Fibroblast of skin of abdomen (primary cell): ENCODE data around the gene KRTAP1-1.
"Not testable (repeated sequence)": the region's sequence is repeated elsewhere in the genome, so short reads cannot be mapped to it uniquely, and the experiment has no call there.

Source experiments
- DNase-seq: peaks from one replicate; pipeline ENCODE4 v3.0.0-alpha.2; 2013

The KRTAP1-1 gene

GRCh38 chr17:41055130-41055529 lies 13.9 kb upstream of the KRTAP1-1 start, which contains the start of gene KRTAP2-2:
Gene KRTAP2-2, minus strand, starts transcription at chr17:41055230. Its CDS starts 19 bp downstream, at chr17:41055211.
- not testable (repeated sequence) for DNase-seq

GRCh38 chr17:41054556-41054955 lies 13.3 kb upstream of the KRTAP1-1 start:
- DNase-seq, result not testable (repeated sequence)

GRCh38 chr17:41054025-41054424 lies 12.8 kb upstream of the KRTAP1-1 start:
- DNase-seq, result no peak

GRCh38 chr17:41052566-41052965 lies 11.3 kb upstream of the KRTAP1-1 start:
- peak; percentile 74 for DNase-seq

GRCh38 chr17:41049110-41049509 lies 7.9 kb upstream of the KRTAP1-1 start:
- DNase-seq, result peak; percentile 54

DNA sequence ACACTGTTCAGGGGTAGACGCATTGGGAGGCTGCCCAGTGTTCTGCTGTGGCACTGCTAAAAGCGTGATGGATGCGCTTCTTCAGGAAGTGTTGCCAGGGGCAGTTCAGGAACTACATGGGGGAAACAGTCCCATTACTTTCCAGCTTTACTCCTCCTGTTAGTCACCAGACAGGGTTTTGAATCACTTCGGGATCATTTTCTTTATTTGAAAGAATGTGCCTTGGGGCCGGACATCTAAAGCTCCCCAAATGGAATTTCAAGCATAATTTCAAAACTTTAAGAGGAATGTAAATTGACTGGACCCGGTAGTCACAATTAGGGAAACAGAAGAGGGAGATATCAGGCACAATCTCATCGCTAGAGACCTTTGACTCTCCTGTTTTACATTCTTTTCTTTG lies 7.2 kb upstream of the KRTAP1-1 start:
- peak; percentile 69 for DNase-seq

GRCh38 chr17:41046735-41047465 lies 5.7 kb upstream of the KRTAP1-1 start, which contains the start of gene KRTAP2-1:
Gene KRTAP2-1, minus strand, starts transcription at chr17:41047316. Its CDS starts 49 bp downstream, at chr17:41047267.
- not testable (repeated sequence) for DNase-seq

- no peak for DNase-seq
Measured at GRCh38 chr17:41042953-41043352, 1.7 kb upstream of the KRTAP1-1 start.

- DNase-seq, result no peak
Measured at GRCh38 chr17:41037853-41038350, 3.3 kb downstream of the KRTAP1-1 start.

GRCh38 chr17:41034346-41034935 lies 6.8 kb downstream of the KRTAP1-1 start, which contains the start of gene KRTAP1-3:
Gene KRTAP1-3, minus strand, starts transcription at chr17:41034874. Its CDS starts 53 bp downstream, at chr17:41034821.
- DNase-seq, result not testable (repeated sequence)

DNA sequence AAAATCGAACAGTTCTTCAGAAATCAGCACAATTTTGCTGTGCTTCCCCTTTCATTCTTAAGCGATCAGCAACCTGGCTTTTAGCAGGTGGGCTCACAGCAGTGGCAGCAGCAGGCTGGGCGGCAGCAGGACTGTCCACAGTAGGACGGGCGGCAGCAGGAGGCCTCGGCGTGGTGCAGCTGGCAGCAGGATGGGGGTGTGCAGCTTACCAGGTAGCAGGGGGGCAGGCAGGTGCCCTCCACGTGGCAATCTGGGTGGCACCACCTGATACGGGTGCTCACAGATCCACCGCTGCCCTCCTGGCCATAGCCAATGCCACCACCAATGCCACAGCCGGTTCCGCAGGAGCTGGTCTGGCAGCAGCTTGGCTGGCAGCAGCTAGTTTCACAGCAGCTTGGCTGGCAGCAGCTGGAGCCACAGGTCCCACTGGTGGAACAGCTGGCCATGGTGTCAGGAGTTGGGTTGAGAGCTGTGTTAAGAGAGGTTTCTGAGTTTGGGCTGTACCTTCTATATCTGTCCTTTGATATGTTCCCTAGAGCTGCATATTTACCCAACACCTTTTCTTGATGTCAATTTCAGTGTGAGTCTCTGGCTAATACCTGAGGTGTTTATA lies 11.5 kb downstream of the KRTAP1-1 start, which contains the start of gene KRTAP1-4:
KRTAP1-4 (minus strand) TSS at position 563 of the 613 bp plus-strand sequence; CDS start at position 446, 117 bp downstream.
- DNase-seq, result no peak

- peak; percentile 76 for DNase-seq
Measured at GRCh38 chr17:41026715-41027471, 14.4 kb downstream of the KRTAP1-1 start, which contains the start of gene KRTAP1-5. Gene KRTAP1-5, minus strand, starts transcription at chr17:41027208. Its CDS starts 53 bp downstream, at chr17:41027155.

DNA sequence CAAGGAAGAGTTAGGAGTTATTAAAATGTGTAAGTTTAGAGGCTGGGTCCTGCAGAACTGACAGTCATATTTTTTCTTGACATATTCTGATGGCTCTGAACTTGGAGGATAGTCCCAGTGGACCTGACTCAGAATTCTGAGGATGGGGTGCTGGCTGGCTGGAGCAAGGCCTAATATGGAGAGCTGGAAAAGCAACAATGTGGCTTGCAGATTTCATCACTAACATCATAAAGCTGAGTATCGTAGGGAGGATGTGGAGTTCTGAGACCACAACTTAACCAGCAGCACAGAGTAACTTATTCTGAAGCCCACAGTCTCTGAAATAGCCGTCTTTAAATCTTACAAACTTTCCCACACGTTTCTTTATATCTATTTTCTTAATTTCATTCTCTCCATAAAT lies 16.6 kb downstream of the KRTAP1-1 start:
- DNase-seq, result peak; percentile 61

- no peak for DNase-seq
Measured at GRCh38 chr17:41020336-41020735, 20.9 kb downstream of the KRTAP1-1 start.

DNA sequence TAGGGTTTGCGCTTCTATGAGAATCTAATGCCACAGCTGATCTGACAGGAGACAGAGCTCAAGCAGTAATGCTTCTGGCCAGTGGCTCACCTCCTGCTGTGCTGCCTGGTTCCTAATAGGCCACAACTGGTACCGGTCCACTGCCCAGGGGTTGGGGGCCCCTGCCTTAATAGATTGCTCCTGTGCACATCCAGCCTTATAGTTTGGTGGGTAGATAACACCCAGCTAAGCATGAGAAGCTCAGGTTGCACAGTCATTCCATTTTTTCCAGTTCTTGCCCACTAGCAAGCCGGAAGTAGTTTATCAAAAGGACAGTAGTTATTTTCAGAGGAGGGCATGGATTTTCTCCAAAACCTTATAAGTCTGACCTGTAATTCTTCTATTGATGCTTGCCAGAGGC lies 21.8 kb downstream of the KRTAP1-1 start:
- DNase-seq, result no peak

DNA sequence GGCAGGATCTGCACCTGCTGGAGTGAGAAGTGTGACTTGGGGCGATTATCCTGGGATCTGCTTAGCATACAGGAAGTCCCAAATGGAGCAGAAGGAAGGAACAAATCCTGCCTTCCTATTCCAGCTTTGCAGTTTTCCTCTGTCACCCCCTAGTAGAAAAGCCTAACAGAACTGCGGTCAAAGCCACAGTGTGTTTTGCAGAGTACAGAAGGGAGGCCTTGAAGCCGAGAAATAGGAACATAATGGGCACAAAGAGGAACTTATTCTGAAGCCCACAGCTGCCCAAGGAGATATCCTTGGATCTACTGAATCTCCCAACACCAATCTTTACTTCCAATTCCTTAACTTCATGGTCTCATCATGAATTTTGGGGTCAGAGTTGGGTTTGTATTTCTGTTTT lies 22.7 kb downstream of the KRTAP1-1 start:
- no peak for DNase-seq

- DNase-seq, result no peak
Measured at GRCh38 chr17:41016578-41017215, 24.6 kb downstream of the KRTAP1-1 start.

DNA sequence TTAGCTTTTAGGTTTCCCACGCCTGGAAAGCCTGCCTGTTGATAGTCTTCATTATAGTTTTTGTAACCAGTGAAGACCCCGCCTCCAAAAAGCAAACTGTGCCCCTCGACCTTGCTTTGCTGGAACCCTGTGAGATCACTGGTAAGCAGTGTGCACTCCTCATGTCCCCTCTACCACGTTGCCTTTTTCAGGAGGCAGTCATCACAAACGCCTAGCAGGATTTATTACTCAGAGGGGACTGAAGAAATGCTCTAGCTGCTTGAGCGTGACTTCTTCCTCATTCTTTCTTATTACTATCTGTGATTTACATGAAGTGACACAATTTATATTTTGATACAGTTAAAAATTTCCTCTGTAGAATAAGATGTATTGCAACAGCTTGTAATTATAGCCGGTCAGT lies 25.8 kb downstream of the KRTAP1-1 start:
- no peak for DNase-seq

- peak; percentile 59 for DNase-seq
Measured at GRCh38 chr17:41013606-41014005, 27.6 kb downstream of the KRTAP1-1 start.

DNA sequence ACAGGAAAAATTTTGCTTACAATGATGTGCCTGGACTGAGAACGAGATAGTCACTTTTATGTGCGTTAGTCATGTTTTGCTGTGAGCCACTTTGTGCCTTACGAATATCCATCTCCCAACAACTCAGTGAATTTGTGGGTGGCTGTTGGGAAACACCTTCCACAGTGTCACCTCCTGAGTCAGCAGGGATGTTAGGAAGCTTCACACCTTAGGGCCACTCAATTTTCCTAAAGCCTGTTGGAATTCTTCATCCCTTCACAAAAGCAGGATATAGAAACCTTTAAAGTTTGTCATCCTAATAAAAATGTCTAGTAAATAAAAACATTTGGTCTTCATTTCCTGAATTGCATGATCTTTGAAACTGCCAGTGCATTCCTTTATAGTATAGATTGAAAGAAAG lies 28.1 kb downstream of the KRTAP1-1 start:
- DNase-seq, result no peak

GRCh38 chr17:41012326-41013120 lies 28.7 kb downstream of the KRTAP1-1 start:
- DNase-seq, result no peak
